HG03457 (cell line): ENCODE measurements around the gene ADGRG2.

Experiments
- ATAC-seq: cut with Tn5 transposase; IDR thresholded peaks from one replicate; pipeline ENCODE4 v1.9.1; 2021; ENCODE audit warnings: moderate number of reproducible peaks; ENCODE audit not compliant: unreplicated experiment

The ADGRG2 gene

DNA sequence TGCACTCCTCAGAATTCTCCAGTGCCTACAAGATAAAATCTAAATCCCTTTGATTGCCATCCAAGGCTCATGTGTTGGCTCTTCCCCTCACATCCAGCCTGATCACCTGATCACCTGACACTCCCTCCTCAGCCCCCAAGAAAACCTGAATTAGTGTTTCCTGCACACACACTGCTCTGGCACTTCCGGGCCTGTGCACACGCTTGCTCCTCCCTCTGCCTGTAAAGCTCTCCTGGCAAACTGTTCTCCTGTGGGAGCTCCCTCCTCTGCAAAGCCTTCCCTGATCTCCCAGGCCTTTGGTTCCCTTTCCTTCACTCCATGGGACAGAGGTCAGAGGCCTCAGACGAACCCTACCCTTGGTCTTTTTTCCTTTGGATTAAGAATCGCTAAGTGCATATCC lies 158.2 kb downstream of the ADGRG2 start:
- ATAC-seq: no peak

GRCh38 chrX:18962329-18962728 lies 159.9 kb downstream of the ADGRG2 start:
- no peak for ATAC-seq

- no peak for ATAC-seq
These were observed 160.6 kb downstream of the ADGRG2 start for GRCh38 chrX:18961686-18962085.

- no peak for ATAC-seq
These were observed 165.8 kb downstream of the ADGRG2 start for GRCh38 chrX:18956303-18957032.

DNA sequence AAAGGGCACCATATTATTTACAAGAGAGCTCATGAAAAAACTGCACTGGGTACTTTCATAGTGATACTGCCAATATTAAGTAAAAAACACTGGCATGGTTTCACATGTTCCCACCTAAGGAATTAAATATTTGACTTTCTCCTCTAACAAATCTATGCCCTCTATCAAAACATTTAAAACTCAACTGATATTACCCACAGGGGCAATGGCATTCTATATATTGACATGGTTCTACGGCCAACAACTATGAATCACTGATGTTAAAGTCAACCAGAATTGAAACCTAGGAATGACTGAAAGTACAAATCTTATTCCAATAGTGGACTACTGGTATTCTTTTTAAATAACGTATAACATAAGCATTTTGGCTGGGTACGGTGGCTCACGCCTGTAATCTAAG lies 166.6 kb downstream of the ADGRG2 start:
- no peak for ATAC-seq

DNA sequence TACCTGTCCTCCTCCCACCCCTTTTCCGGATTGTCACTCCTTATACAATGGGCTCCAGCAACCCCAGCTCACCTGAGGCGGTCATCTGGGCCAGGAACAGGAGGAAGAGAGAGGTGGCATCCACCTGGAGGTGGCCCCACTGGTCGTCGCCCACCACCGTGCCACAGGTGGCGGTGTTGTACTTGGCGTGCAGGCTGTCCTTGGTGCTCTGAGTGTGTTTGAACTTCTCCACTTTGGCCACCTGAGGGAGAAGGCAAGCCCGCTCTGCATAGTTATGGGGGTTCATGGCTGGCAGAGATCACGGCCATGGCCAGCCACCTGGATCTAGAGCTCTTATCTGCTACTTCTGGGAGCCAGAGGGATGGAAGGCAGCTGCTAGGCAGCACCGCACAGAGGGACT lies 171.2 kb downstream of the ADGRG2 start:
- no peak for ATAC-seq

DNA sequence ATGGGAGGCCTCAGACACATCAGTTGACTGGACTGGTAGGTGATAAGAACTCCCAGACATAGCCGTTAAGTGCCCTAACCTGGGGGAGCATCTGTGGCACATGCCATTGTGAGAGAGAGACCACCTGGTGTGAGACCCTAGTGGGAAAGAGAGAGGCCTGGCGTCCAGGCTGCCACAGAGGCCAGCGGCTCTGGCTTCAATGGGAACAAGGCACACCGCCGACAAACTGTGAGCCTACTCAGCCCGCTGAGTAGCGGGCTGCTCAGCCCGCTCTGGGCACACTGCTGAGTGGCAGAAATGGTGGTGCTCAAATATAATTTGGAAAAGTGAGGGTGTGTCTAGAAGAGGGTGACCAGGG lies 172.3 kb downstream of the ADGRG2 start:
- ATAC-seq: no peak

GRCh38 chrX:18949291-18949943 lies 172.9 kb downstream of the ADGRG2 start:
- ATAC-seq: no peak

DNA sequence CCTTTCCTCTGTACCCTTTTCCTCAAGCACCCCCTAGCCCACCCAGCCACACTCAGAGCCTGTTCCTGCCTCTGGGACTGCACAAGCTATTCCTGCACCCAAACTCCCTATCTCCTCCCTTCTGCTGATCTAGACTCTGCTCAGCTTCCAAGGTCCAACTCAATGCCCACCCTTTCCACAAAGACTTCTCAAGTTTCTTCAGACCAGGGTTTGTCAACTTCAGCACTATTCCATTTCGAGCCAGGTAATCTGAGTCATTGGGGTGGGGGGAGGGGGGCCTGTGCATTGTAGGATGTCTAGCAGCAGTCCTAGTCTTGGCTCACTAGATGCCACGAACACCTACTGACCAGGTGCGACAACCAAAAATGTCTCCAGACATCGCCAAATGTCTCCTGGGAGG lies 175.7 kb downstream of the ADGRG2 start:
- no peak for ATAC-seq

GRCh38 chrX:18946157-18946556 lies 176.1 kb downstream of the ADGRG2 start:
- no peak for ATAC-seq

GRCh38 chrX:18945483-18945882 lies 176.8 kb downstream of the ADGRG2 start:
- ATAC-seq: no peak

DNA sequence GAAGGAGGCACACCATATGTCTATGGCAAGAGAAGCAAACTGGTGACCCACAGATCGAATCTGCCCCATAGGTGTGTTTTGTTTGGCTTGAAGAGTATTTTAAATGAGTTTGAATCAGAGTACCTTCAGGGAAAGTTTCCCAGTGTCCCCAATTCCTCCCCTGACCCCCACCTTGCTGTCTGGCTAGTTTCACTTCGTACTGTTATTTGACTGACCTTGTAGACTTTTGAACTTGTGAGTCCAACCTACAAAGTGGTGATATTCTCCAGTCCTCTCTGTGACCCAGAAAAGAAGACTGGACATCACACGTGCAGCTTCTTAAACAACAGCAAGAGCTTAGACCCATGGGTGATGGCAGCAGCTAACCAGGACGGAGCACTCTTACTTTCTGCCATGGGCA lies 177.8 kb downstream of the ADGRG2 start:
- ATAC-seq: no peak

GRCh38 chrX:18941896-18942295 lies 180.4 kb downstream of the ADGRG2 start:
- ATAC-seq: no peak
